HG03571 (cell line): ENCODE measurements around the gene MKS1.

ENCODE experiments used
- ATAC-seq: cut with Tn5 transposase; IDR thresholded peaks from one replicate; pipeline ENCODE4 v1.9.1; 2021; ENCODE audit not compliant: unreplicated experiment

MKS1 gene

DNA sequence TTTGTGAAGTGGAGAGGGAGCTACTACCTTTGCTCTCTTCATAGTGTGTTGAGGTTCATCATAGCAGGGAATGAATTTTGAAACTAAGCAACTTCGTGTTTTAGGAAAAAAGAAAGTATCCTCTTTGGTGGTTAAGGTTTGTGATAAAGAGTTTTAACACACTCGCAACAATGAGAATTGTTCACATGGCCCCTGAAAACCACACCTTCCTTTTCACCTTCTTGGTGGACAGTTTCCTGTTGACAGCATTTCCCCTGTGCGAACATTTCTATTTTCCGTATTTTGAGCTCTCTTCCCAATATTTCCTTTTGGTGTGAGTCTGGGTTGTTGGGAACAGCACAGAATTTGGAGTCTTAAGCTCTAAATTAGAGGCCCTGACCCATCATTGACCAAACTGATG, 48.4 kb downstream of the MKS1 start:
- ATAC-seq: no peak

- no peak for ATAC-seq
These were observed 52.4 kb downstream of the MKS1 start, which contains the start of gene OR4D2 for GRCh38 chr17:58166682-58167081. OR4D2 (plus strand) TSS chr17:58166982; CDS start chr17:58169656, 2,674 bp downstream.

DNA sequence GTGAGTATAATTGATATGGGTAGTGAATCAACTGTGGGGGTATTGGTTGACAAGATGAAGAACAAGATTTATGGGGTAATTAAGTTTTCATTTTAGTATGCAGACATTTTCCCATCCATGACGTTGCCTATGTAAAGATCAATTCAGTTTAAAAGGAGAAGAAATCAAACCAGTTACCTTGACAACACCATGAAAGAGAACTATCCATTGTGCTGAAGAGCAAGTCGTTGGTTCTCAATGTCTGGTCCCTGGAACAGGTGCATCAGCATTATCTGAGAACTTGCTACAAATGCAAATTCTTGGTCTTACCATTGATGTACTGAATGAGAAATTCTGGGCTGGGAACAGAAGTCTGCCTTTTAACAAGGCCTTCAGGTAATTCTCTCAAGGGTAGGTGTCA, 53.1 kb downstream of the MKS1 start:
- no peak for ATAC-seq

- no peak for ATAC-seq
These were observed 57.5 kb downstream of the MKS1 start for GRCh38 chr17:58161566-58161965.

DNA sequence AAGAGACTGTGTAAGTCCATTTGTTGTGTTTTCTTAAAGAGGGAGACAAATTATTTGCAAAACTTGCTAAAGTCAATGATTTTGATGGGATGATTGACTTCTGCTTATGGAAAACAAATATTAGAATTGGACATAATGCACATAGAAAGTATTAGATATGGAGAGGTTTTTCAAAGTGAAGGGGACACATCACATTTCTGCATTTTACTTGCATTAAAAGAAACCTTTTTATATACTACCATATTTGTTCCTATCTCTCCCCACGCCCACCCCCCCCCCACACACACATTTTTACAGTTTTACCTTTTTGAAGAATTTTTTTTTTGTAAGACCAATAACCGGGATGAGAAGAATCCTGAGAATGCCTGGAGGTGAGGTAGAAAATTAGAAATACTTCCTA, 60.9 kb downstream of the MKS1 start:
- no peak for ATAC-seq

GRCh38 chr17:58156839-58157803, 61.9 kb downstream of the MKS1 start:
- ATAC-seq: no peak
